ENCODE measurements around the gene NDUFB7. TPM values are rescaled to one million over a fixed set of nuclear protein-coding genes. Genes with fewer than 3 reads are reported as not detected.
A peak's percentile ranks its signal among the peaks of the same experiment; 100 is the strongest.
"Not testable (repeated sequence)": the region's sequence is repeated elsewhere in the genome, so short reads cannot be mapped to it uniquely, and the experiment has no call there.

NDUFB7 gene
- total RNA-seq, 8 experiments from 2014 or later = 232 to 333 (median 277) TPM

DNA sequence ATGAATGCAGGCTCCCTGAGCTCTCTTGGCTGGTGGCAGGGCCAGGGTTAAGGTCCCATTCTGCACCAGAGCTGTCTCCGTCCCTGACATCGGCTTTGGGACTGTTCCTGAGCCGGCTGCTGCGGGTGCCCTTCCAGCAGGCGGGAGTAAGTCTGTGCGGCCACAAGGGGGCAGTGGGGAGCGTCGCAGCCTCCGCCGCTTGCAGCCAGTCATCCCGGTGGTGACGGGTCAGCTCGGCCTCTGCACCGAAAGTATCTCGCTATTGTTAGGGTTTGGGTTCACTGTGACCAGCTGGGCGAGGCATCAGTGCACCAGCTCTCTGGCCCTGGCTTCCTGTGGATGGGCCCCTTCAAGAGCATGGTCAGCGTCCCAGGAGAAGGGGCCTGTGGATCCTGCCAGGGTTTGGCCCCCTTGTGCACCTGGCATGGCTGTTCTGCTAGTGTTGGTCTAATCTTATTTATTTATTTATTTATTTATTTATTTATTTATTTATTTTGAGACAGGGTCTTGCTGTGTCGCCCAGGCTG, 15.1 kb downstream of the NDUFB7 start:
- peak; percentile 56 to 96 (median 72) for ATAC-seq (replicated peaks in 6 of 8)
- Histone ChIP-seq H3K4me1 (replicated peaks in 1 of 2) (peaks cover 24 to 29% of the 10 kb centered on the region in 2 donors), H3K4me3 (no peak overlapping the region), H3K27ac (peak overlapping the region in 1 of 2 donors; percentile 32)
- WGBS, 10 experiments = 0 to 100% (median 53%) methylated on average over 1 to 7 of the region's 18 CpGs; no CpG with 5 or more reads in 2 of the 10 experiments
- in situ Hi-C loops (cut with MboI; ENCODE audit: low pct_unique_long_range_greater_than_20kb in 2 of 9, low sequenced_read_pairs in 9 of 9, unreplicated experiment in 9 of 9) = no loop called here

DNA sequence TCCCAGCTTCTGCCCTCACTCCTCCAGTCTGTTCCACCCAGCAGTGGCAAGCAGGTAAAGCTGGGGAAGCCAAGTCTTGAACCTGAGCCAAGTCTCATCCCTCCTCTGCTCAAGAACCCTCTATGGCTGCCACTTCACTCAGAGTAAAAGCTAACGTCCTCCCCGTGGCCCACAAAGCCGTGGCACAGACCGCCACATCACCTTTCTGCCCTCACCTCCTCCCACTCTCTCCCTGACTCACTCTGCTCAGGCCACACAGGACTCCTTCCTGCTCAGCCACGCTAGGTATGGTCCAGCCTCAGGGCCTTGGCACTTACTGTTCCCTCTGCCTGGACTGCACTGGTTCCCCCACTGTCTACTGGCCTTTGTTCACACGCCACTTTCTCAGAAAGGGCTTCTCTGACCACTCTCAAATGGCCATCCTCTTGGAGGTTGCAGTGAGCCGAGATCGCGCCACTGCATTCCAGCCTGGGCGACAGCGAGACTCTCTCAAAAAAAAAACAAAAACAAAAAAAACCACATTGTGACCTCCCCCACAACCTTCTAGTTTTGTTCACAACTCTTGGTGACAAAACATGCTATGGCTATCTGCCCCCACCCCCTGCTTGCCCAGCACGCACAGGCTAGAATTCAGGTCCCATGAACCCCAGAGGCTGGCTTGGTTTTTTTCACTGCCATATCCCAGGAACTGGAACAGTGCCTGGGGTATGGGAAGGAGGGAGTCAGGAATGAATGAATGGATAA, 15.8 kb downstream of the NDUFB7 start:
- peak in 3 of 8 experiments; percentile 3 to 33 (median 7) for ATAC-seq (replicated peaks in 6 of 8)
- no peak overlapping the region for H3K4me3 ChIP-seq
- in situ Hi-C loops (cut with MboI; ENCODE audit: low pct_unique_long_range_greater_than_20kb in 2 of 9, low sequenced_read_pairs in 9 of 9, unreplicated experiment in 9 of 9) = no loop called here
- WGBS, 10 experiments = 17 to 96% (median 80%) methylated on average over 1 to 6 of the region's 12 CpGs; no CpG with 5 or more reads in 1 of the 10 experiments
- peaks cover 24 to 28% of the 10 kb centered on the region in 2 donors for H3K4me1 ChIP-seq (replicated peaks in 1 of 2)
- H3K27ac ChIP-seq = no peak overlapping the region

DNA sequence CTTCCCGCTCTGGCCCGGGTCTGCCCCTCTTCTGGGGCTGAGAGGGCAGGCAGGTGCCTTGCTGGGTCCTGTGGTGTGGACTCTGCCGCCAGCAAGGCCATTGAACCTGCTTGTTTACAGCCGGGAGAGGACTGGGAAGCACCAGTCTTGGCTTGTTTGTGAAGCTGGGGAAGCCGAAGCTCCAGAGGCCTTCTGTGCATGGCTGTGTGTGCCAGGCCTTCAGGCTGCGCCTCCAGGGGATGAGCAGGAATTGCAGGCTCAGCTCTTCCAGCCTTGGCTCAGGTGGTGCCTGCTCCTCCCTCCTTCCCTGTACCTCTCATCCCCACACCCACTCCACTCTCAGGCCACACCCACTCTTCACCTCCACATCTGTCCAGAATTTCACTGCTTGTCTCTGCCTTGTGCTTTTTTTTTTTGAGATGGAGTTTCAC, 17.5 kb downstream of the NDUFB7 start:
- H3K4me3 ChIP-seq = no peak overlapping the region
- ATAC-seq (replicated peaks in 6 of 8) = peak in 1 of 8 experiments; percentile 9

DNA sequence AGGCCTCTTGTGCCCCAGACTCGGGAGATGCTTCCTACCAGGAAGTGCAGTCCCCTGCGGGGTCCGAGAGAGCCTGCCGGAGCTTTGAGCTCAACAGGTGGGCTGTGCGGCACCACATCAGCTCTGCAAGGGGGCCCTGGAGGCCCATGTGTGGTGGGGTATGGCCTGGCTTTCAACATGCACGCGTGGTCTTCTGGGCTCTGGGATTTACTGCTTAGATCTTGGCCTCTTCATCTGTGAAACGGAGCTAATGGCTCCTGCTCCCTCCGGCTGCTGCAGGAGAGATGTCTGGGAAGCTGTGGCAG, 18.0 kb downstream of the NDUFB7 start:
- 75 to 83% (median 79%) methylated on average over 1 to 7 of the region's 9 CpGs; no CpG with 5 or more reads in 7 of the 10 experiments for WGBS, 10 experiments
- Histone ChIP-seq H3K27ac (no peak overlapping the region), H3K4me3 (no peak overlapping the region), H3K4me1 (replicated peaks in 1 of 2) (peaks cover 13 to 14% of the 10 kb centered on the region in 2 donors)
- no peak for ATAC-seq (replicated peaks in 6 of 8)
- in situ Hi-C loops (cut with MboI; ENCODE audit: low pct_unique_long_range_greater_than_20kb in 2 of 9, low sequenced_read_pairs in 9 of 9, unreplicated experiment in 9 of 9) = no loop called here

More for the DNA sequence above, 17.5 kb downstream of the NDUFB7 start:
- in situ Hi-C loops (cut with MboI; ENCODE audit: low pct_unique_long_range_greater_than_20kb in 2 of 9, low sequenced_read_pairs in 9 of 9, unreplicated experiment in 9 of 9) = no loop called here
- WGBS, 10 experiments = 37 to 100% (median 53%) methylated on average over 1 to 2 of the region's 6 CpGs; no CpG with 5 or more reads in 6 of the 10 experiments
- Histone ChIP-seq H3K27ac (no peak overlapping the region), H3K4me1 (replicated peaks in 1 of 2) (peaks cover 17 to 20% of the 10 kb centered on the region in 2 donors)

DNA sequence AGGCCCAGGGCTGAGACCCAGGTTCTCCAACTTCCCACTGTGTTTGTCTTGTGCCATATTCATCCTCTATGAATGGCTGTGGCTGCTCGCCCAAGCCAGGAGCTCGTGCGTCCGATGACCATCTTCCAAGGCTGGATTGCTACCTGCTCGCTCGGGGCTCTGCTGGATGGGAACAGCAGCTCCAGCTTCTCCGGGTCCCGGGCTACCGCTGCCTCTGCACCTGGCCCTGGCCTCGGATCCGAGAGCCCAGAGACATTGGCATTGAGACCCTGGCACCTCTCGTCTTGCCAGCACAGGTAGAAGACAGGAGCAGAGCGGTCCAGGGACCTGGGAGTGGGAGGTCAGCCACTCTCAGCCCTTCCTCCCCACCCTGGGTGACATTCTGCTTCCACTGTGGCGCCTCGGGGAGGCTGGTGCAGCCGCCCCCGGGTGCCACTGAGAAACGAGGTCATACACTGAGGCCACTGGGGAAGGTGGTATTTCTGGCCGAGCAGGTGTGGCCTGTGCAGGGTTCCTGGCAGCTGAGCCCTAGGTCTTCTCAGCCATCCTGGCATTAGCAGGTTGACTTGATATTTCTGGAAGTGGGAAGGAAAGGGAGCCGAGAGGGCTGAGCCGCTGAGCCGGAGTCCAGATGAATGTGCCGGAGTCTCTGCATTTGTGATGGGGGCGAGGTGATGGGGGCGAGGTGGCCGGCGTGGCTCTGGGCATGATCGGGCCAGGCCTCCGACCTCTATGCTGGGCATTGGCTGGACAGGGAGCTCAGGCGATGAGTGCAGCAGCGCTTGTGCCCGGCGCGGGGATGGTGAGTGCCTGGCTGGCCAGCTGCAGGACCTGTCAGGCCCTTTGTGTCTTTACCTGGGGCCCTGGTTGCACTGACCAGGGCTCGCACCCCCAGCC, 18.6 kb downstream of the NDUFB7 start:
- peaks cover 8 to 9% of the 10 kb centered on the region in 2 donors for H3K4me1 ChIP-seq (replicated peaks in 1 of 2)
- no peak overlapping the region for H3K27ac ChIP-seq
- no peak for ATAC-seq (replicated peaks in 6 of 8)
- 40 to 96% (median 94%) methylated on average over 1 to 11 of the region's 35 CpGs; no CpG with 5 or more reads in 6 of the 10 experiments for WGBS, 10 experiments
- no peak overlapping the region for H3K4me3 ChIP-seq
- in situ Hi-C loops (cut with MboI; ENCODE audit: low pct_unique_long_range_greater_than_20kb in 2 of 9, low sequenced_read_pairs in 9 of 9, unreplicated experiment in 9 of 9) = no loop called here

DNA sequence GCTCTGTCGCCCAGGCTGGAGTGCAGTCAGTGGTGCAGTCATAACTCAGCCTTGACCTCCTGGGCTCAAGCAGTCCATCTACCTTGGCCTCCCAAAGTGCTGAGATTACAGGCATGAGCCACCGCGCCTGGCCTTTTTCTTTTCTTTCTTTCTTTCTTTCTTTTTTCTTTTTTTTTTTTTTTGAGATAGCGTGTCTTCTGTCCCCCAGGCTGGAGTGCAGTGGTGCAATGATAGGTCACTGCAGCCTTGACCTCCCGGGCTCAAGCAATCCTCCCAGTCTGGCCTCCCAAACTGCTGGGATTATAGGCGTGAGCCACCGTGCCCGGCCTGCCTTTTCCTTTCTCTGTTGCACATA, 19.9 kb downstream of the NDUFB7 start:
- H3K27ac ChIP-seq; H3K4me3 ChIP-seq; ATAC-seq (replicated peaks in 6 of 8); in situ Hi-C loops (cut with MboI; ENCODE audit: low pct_unique_long_range_greater_than_20kb in 2 of 9, low sequenced_read_pairs in 9 of 9, unreplicated experiment in 9 of 9); H3K4me1 ChIP-seq (replicated peaks in 1 of 2): not testable (repeated sequence)
- WGBS, 10 experiments = 47 to 100% (median 89%) methylated on average over 1 to 7 of the region's 8 CpGs

- in situ Hi-C loops (cut with MboI; ENCODE audit: low pct_unique_long_range_greater_than_20kb in 2 of 9, low sequenced_read_pairs in 9 of 9, unreplicated experiment in 9 of 9); H3K4me1 ChIP-seq (replicated peaks in 1 of 2); H3K4me3 ChIP-seq: not testable (repeated sequence)
- 37 to 92% (median 84%) methylated on average over 2 to 7 of the region's 12 CpGs; no CpG with 5 or more reads in 4 of the 10 experiments for WGBS, 10 experiments
- ATAC-seq (replicated peaks in 6 of 8) = peak; percentile 90 to 97 (median 93)
- peak overlapping the region in 1 of 2 donors; percentile 21 for H3K27ac ChIP-seq
These were observed 20.5 kb downstream of the NDUFB7 start for GRCh38 chr19:14551134-14552005.

- peaks cover 6 to 9% of the 10 kb centered on the region in 2 donors for H3K4me1 ChIP-seq (replicated peaks in 1 of 2)
- in situ Hi-C loops (cut with MboI; ENCODE audit: low pct_unique_long_range_greater_than_20kb in 2 of 9, low sequenced_read_pairs in 9 of 9, unreplicated experiment in 9 of 9) = no loop called here
- H3K27ac ChIP-seq = no peak overlapping the region
- no peak for ATAC-seq (replicated peaks in 6 of 8)
- no peak overlapping the region for H3K4me3 ChIP-seq
- 60 to 93% (median 69%) methylated on average over 1 to 7 of the region's 15 CpGs; no CpG with 5 or more reads in 5 of the 10 experiments for WGBS, 10 experiments
These were observed 21.6 kb downstream of the NDUFB7 start for GRCh38 chr19:14550201-14550754.

DNA sequence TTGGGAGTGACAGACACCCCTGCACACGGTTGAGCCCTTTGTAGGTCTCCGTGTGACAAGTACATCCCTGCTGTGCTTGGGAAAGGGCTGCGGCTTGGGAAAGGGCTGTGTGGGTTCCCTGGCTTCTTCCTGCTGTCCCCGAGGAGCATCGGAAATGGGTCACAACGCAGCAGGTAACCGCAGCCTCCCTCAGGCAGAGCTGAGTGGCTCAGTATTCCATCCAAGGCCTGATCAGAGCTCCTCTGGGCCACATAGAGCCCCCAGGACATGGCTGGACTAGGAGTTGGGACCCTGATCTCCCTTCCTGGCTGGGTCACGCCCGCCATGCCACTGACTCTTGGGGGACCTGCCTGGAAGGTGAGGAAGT, 26.2 kb downstream of the NDUFB7 start:
- ATAC-seq (replicated peaks in 6 of 8) = no peak
- no peak overlapping the region for H3K4me3 ChIP-seq
- in situ Hi-C loops (cut with MboI; ENCODE audit: low pct_unique_long_range_greater_than_20kb in 2 of 9, low sequenced_read_pairs in 9 of 9, unreplicated experiment in 9 of 9) = no loop called here
- no peak overlapping the region for H3K27ac ChIP-seq
- WGBS, 10 experiments = 40 to 100% (median 78%) methylated on average over 1 to 4 of the region's 9 CpGs; no CpG with 5 or more reads in 4 of the 10 experiments
- no peaks in the 10 kb centered on the region for H3K4me1 ChIP-seq (replicated peaks in 1 of 2)

DNA sequence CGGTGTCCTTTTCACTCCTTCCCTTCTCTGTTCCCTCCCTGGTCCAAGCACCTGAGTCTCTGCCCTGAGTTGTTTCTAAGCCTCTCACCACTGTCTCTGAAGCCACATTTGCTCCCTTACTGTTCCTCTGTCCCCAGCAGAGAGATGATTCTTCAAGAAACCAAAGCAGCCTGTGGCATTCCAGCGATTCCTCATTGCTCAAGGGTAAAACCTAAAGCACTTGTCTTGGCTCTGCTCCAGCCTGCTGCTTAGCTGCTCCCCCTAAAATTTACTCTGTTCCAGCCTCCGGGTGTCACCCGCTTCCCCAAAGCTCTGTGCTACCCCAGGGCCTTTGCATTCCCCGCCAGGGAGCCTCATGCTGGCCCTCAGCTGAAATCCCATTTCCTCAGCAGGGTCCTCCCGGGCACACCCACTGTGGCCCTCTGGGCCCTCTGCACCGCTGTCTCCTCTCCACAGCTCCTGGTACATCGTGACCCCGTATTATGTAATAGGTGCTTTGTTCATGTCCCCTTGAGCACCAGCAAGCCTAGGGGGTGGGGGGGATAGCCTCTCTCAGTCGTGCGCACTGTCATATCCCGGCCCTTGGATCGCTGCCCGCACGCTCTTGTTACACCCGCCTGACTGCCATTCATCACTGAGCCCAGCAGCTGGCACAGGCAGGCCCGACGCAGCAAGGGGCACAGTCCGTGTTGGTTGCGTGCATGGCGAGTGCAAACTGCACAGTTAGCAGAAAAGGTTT, 26.7 kb downstream of the NDUFB7 start:
- peak in 3 of 8 experiments; percentile 14 to 67 (median 32) for ATAC-seq (replicated peaks in 6 of 8)
- Histone ChIP-seq H3K27ac (no peak overlapping the region), H3K4me3 (no peak overlapping the region), H3K4me1 (replicated peaks in 1 of 2) (no peaks in the 10 kb centered on the region)
- in situ Hi-C loops (cut with MboI; ENCODE audit: low pct_unique_long_range_greater_than_20kb in 2 of 9, low sequenced_read_pairs in 9 of 9, unreplicated experiment in 9 of 9) = no loop called here
- 50 to 100% (median 90%) methylated on average over 1 to 16 of the region's 21 CpGs; no CpG with 5 or more reads in 3 of the 10 experiments for WGBS, 10 experiments

GRCh38 chr19:14544047-14544446, 27.8 kb downstream of the NDUFB7 start:
- 84 to 100% (median 98%) methylated on average over 1 to 5 of the region's 5 CpGs; no CpG with 5 or more reads in 6 of the 10 experiments for WGBS, 10 experiments
- no peak for ATAC-seq (replicated peaks in 6 of 8)

More at GRCh38 chr19:14544047-14544446, 27.8 kb downstream of the NDUFB7 start:
- H3K4me1 ChIP-seq (replicated peaks in 1 of 2) = no peaks in the 10 kb centered on the region
- H3K27ac ChIP-seq = peak overlapping the region in 1 of 2 donors; percentile 30
- in situ Hi-C loops (cut with MboI; ENCODE audit: low pct_unique_long_range_greater_than_20kb in 2 of 9, low sequenced_read_pairs in 9 of 9, unreplicated experiment in 9 of 9) = no loop called here
- no peak overlapping the region for H3K4me3 ChIP-seq

Measured in motor neuron (in vitro differentiated cells).